Sigmoid colon (tissue), 4 donors: ENCODE data around the gene BTNL8.
"Not testable (repeated sequence)": the region's sequence is repeated elsewhere in the genome, so short reads cannot be mapped to it uniquely, and the experiment has no call there.

Experiments used
- EP300 ChIP-seq, 4 donors: sonication (generic); formaldehyde crosslinking; IDR thresholded peaks; one replicate each; pipeline ENCODE4 v1.6.1; 2017; ENCODE audit warnings: antibody characterized with exemption in 4 of 4
- POLR2AphosphoS5 ChIP-seq, 4 donors: sonication (generic); formaldehyde crosslinking; IDR thresholded peaks; one replicate each; pipeline ENCODE4 v1.6.1; 2017; ENCODE audit warnings: antibody characterized with exemption in 4 of 4
- TF ChIP-seq, protein P1 (sequence below), 4 experiments: fragments of 450-650 bp in 3 of 4; fragments of 200-600 bp in 1 of 4; IDR thresholded peaks; one replicate each; pipeline ENCODE4 v1.5.1; 2016 to 2019; ENCODE audit warnings: antibody characterized with exemption in 4 of 4, mild to moderate bottlenecking in 3 of 4, moderate library complexity in 2 of 4

DNA sequence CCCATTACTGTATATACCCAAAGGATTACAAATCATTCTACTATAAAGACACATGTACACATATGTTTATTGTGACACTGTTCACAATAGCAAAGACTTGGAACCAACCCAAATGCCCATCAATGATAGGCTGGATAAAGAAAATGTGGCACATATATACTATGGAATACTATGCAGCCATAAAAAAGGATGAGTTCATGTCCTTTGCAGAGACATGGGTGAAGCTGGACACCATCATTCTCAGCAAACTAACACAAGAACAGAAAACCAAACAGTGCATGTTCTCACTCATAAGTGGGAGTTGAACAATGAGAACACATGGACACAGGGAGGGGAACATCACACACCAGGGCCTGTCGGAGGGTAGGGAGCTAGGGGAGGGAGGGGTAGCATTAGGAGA, 3.6 kb upstream of the BTNL8 start:
- TF ChIP-seq POLR2AphosphoS5, EP300 (IDR thresholded peaks at IDR 0.05): not testable (repeated sequence)
- TF ChIP-seq, protein P1, sequence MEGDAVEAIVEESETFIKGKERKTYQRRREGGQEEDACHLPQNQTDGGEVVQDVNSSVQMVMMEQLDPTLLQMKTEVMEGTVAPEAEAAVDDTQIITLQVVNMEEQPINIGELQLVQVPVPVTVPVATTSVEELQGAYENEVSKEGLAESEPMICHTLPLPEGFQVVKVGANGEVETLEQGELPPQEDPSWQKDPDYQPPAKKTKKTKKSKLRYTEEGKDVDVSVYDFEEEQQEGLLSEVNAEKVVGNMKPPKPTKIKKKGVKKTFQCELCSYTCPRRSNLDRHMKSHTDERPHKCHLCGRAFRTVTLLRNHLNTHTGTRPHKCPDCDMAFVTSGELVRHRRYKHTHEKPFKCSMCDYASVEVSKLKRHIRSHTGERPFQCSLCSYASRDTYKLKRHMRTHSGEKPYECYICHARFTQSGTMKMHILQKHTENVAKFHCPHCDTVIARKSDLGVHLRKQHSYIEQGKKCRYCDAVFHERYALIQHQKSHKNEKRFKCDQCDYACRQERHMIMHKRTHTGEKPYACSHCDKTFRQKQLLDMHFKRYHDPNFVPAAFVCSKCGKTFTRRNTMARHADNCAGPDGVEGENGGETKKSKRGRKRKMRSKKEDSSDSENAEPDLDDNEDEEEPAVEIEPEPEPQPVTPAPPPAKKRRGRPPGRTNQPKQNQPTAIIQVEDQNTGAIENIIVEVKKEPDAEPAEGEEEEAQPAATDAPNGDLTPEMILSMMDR (IDR thresholded peaks at IDR 0.05): not testable (repeated sequence)
